Endometrial microvascular endothelial cells (primary cell): Measurements from ENCODE around the gene KCNF1. TPM values are rescaled to one million over a fixed set of nuclear protein-coding genes. Genes with fewer than 3 reads are reported as not detected.

ENCODE experiments used
- in situ Hi-C: cut with HindIII; loops from 2 replicates; pipeline ENCODE4 v1.10.0; 2017; ENCODE audit warnings: low sequenced_read_pairs, low pct_unique_long_range_greater_than_20kb; ENCODE audit errors: inconsistent ontology term
- total RNA-seq: library from RNA; depleted of rRNA; stranded (reverse); fragments of >200 nt; gene quantifications from one replicate; pipeline ENCODE4 v1.2.3, GENCODE V29; 2015; ENCODE audit errors: inconsistent ontology term

KCNF1 gene
- not detected for total RNA-seq

- in situ Hi-C loops = no loop called here
Measured at GRCh38 chr2:10911291-10912075, at the start of gene KCNF1. Gene KCNF1 (plus strand): TSS chr2:10911934. CDS start chr2:10912427, 493 bp downstream.

- in situ Hi-C loops = no loop called here
Measured at GRCh38 chr2:10862330-10862729, 49.4 kb upstream of the KCNF1 start.

- in situ Hi-C loops = no loop called here
Measured at GRCh38 chr2:10863047-10863446, 48.7 kb upstream of the KCNF1 start.

- in situ Hi-C loops = no loop called here
Measured at GRCh38 chr2:10863837-10864236, 47.9 kb upstream of the KCNF1 start.

- in situ Hi-C loops = no loop called here
Measured at GRCh38 chr2:10864251-10864650, 47.5 kb upstream of the KCNF1 start.

- in situ Hi-C loops = no loop called here
Measured at GRCh38 chr2:10864861-10865636, 46.7 kb upstream of the KCNF1 start.

- in situ Hi-C loops = no loop called here
Measured at GRCh38 chr2:10865841-10866240, 45.9 kb upstream of the KCNF1 start.

GRCh38 chr2:10867692-10868420 lies 43.9 kb upstream of the KCNF1 start:
- in situ Hi-C loops = no loop called here

- in situ Hi-C loops = no loop called here
Measured at GRCh38 chr2:10868465-10869314, 43.0 kb upstream of the KCNF1 start.

GRCh38 chr2:10871978-10872377 lies 39.8 kb upstream of the KCNF1 start:
- in situ Hi-C loops = no loop called here

- in situ Hi-C loops = no loop called here
Measured at GRCh38 chr2:10873171-10873570, 38.6 kb upstream of the KCNF1 start.

- in situ Hi-C loops = no loop called here
Measured at GRCh38 chr2:10873790-10874437, 37.8 kb upstream of the KCNF1 start.

- in situ Hi-C loops = no loop called here
Measured at GRCh38 chr2:10875126-10875525, 36.6 kb upstream of the KCNF1 start.

GRCh38 chr2:10876394-10876793 lies 35.3 kb upstream of the KCNF1 start:
- in situ Hi-C loops = no loop called here

- in situ Hi-C loops = no loop called here
Measured at GRCh38 chr2:10876963-10877362, 34.8 kb upstream of the KCNF1 start.

- in situ Hi-C loops = no loop called here
Measured at GRCh38 chr2:10877651-10878111, 34.1 kb upstream of the KCNF1 start.

- in situ Hi-C loops = no loop called here
Measured at GRCh38 chr2:10878268-10878915, 33.3 kb upstream of the KCNF1 start.

- in situ Hi-C loops = no loop called here
Measured at GRCh38 chr2:10879159-10879558, 32.6 kb upstream of the KCNF1 start.
